GM12878 (cell line): Measurements from ENCODE around the gene MYRFL. TPM values are rescaled to one million over a fixed set of nuclear protein-coding genes. Genes with fewer than 3 reads are reported as not detected.

ENCODE experiments used
- ATAC-seq: fragments of 200-7000 bp; cut with Tn5 transposase; 3 replicates; pipeline ENCODE4 v1.9.1; 2020; ENCODE audit warnings: mild to moderate bottlenecking, moderate library complexity
- BruUV-seq: library from RNA; stranded (reverse); fragments of 400-500 nt; replicated peaks from 2 replicates; lab custom pipeline; 2021; lab: Mats Ljungman, UMichigan
- CTCF ChIA-PET: fragments of 300-600 bp; sonication (Branson Sonifier 250); formaldehyde crosslinking; extraction: SDS; loops from one replicate; lab custom pipeline; 2021; ENCODE audit warnings: inconsistent platforms; lab: Yijun Ruan, JAX
- POLR2A ChIA-PET: fragments of 350-600 bp; formaldehyde crosslinking; extraction: SDS; loops from one replicate; lab custom pipeline; 2021; ENCODE audit warnings: inconsistent platforms; lab: Charles Lee
- RAD21 ChIA-PET: fragments of 300-600 bp; sonication (Branson Sonifier 250); formaldehyde crosslinking; loops from one replicate; lab custom pipeline; 2023; ENCODE audit warnings: antibody characterized with exemption; ENCODE audit not compliant: unreplicated experiment; lab: Charles Lee
- SMC1A ChIA-PET: fragments of 300-600 bp; sonication (Branson Sonifier 250); formaldehyde crosslinking; loops from one replicate; lab custom pipeline; 2023; ENCODE audit not compliant: unreplicated experiment, uncharacterized antibody; lab: Charles Lee
- DNase-seq: peaks from one replicate; pipeline ENCODE4 v3.0.0-alpha.2; 2011; ENCODE audit warnings: low read depth, low spot score
- FAIRE-seq: peaks from 3 replicates; lab custom pipeline; 2011; peaks lifted over from hg19 to GRCh38; lab: Jason Lieb, UNC
- H2AFZ ChIP-seq: 2 replicates; pipeline ENCODE4 v1.6.0; 2011; ENCODE audit warnings: low read depth, low read length, control low read depth; ENCODE audit not compliant: control insufficient read depth
- H3K27ac ChIP-seq: 2 replicates; pipeline ENCODE4 v1.5.1; 2011; ENCODE audit warnings: control low read depth; ENCODE audit not compliant: control insufficient read depth, insufficient read depth
- H3K27me3 ChIP-seq, 2 experiments: replicated peaks in 1 of 2; 2 replicates each; pipeline versions ENCODE4 v1.6.0 to v1.6.1; 2011; ENCODE audit warnings: low read length in 1 of 2; ENCODE audit not compliant: control insufficient read depth in 2 of 2, insufficient read depth in 2 of 2
- H3K36me3 ChIP-seq, 2 experiments: 2 replicates each; pipeline ENCODE4 v1.5.1; 2011; ENCODE audit warnings: low read length in 1 of 2; ENCODE audit not compliant: control insufficient read depth in 2 of 2, insufficient read depth in 2 of 2
- H3K4me1 ChIP-seq: 2 replicates; pipeline ENCODE4 v1.6.1; 2011; ENCODE audit warnings: mild to moderate bottlenecking, low read length, moderate library complexity, mixed read lengths; ENCODE audit not compliant: control insufficient read depth, insufficient read depth
- H3K4me2 ChIP-seq: 2 replicates; pipeline ENCODE4 v1.6.0; 2011; ENCODE audit warnings: control low read depth; ENCODE audit not compliant: control insufficient read depth, insufficient read depth
- H3K4me3 ChIP-seq: fragments of 200-600 bp; sonication (generic); 2 replicates; pipeline ENCODE4 v1.5.1; 2016
- H3K79me2 ChIP-seq: 2 replicates; pipeline ENCODE4 v1.6.0; 2011; ENCODE audit warnings: low read length; ENCODE audit not compliant: control insufficient read depth, insufficient read depth
- H3K9ac ChIP-seq: 2 replicates; pipeline ENCODE4 v1.8.0; 2011; ENCODE audit warnings: low read length, control low read depth, mixed read lengths; ENCODE audit not compliant: control insufficient read depth, insufficient read depth
- H3K9me3 ChIP-seq: replicated peaks from 3 replicates; pipeline ENCODE4 v1.5.1; 2011; ENCODE audit warnings: mild to moderate bottlenecking, low read length; ENCODE audit not compliant: control insufficient read depth, insufficient read depth
- H4K20me1 ChIP-seq: 2 replicates; pipeline ENCODE4 v1.6.0; 2011; ENCODE audit not compliant: control insufficient read depth, insufficient read depth
- ESRRA ChIP-seq: IDR thresholded peaks from 2 replicates; pipeline ENCODE4 v1.6.1; 2012; ENCODE audit warnings: mild to moderate bottlenecking, low read length, improper control_type of control experiment
- NFIC ChIP-seq: IDR thresholded peaks from 2 replicates; pipeline ENCODE4 v1.6.1; 2012; ENCODE audit warnings: low read depth, mild to moderate bottlenecking, inconsistent platforms, low read length, moderate library complexity
- RCOR1 ChIP-seq: conservative IDR thresholded peaks from 2 replicates; pipeline ENCODE4 v1.6.1; 2012; ENCODE audit warnings: low read depth, low read length, improper control_type of control experiment
- RELA ChIP-seq: fragments of 450-650 bp; IDR thresholded peaks from 2 replicates; pipeline ENCODE4 v1.8.0; 2014; ENCODE audit warnings: borderline replicate concordance; ENCODE audit not compliant: partially characterized antibody
- WGBS: methylation state at CpG from one replicate; pipeline ENCODE4 v1.1.6; 2016; ENCODE audit warnings: low lambda C conversion rate; ENCODE audit not compliant: insufficient replicate concordance, insufficient coverage; ENCODE audit errors: missing lambda C conversion rate; 5-methylcytosine and 5-hydroxymethylcytosine counted together
- in situ Hi-C: fragments of 300-500 bp; cut with MboI; formaldehyde crosslinking; loops from 9 replicates; pipeline ENCODE4 v1.14.3; 2018; ENCODE audit warnings: mixed read lengths
- intact Hi-C: fragments of 100-400 bp; cut with micrococcal nuclease; formaldehyde crosslinking; loops from one replicate; pipeline ENCODE4 v1.14.2; 2022; ENCODE audit not compliant: unreplicated experiment
- polyA plus RNA-seq, 11 experiments: library from polyadenylated mRNA; depleted of rRNA in 4 of 11; unstranded in 6 of 11; stranded (reverse) in 5 of 11; fragments of >200 nt; fragmentation: Nextera tagmentation in 4 of 11; fragmentation: Illumina TruSeq in 1 of 11; extraction: Ambion mirVana in 4 of 11; extraction: Trizol in 1 of 11; gene quantifications; 1 replicate in 1 of 11; 2 replicates in 10 of 11; pipeline versions ENCODE4 v1.2.1 to v1.2.3, GENCODE V29; 2011 to 2016; ENCODE audit warnings: inconsistent platforms in 2 of 11, missing spikeins in 2 of 11, low read depth in 1 of 11
- total RNA-seq, 4 experiments: library from RNA; depleted of rRNA in 3 of 4; stranded (reverse); fragments of >200 nt in 3 of 4; fragmentation: Illumina TruSeq in 1 of 4; extraction: Trizol in 1 of 4; gene quantifications; 2 replicates each; pipeline versions ENCODE4 v1.2.1 to v1.2.3, GENCODE V29; 2013 to 2021

The MYRFL gene
- total and polyA plus RNA-seq, 10 of the 15 experiments (the other 5 are each of a cell fraction or from before 2014, with no cell fraction given): 0.24 to 1.8 (median 0.64) TPM

DNA sequence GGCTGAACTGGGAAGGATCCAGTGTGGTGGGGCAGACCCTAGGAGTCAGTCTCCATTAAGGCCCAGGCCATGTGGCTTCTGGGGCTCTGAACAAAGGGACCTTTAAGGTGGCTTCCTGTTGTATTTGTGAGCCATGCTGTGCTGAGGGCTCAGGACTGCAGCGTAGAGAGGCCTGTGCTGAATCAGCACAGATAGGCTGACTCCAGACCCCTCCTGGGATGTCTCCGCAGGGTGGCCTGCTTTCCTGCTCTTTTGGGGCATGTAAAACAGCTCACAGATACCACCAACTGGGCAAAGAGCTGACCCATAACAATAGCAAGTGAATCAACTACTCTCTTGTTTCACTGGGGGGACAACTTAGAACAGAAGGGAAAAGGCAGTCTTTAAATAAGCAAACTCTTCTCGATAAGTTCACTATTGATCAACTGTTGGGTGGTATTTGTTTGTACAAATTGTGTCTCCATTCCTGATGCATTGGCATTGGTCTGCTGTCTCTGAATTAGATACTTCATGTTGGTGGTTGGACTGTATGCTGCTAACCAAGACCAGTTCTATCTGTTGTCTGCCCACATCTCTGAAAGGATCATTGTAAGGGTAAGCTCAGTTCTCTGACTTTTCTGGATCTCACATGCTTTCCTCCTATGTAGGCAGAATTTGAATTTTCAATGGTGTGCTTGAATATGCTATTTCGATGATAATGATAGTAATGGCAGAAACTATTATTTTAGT is 71.8 kb downstream of the MYRFL start (continued):
- no peak for TF ChIP-seq RELA
- no peak for TF ChIP-seq ESRRA

DNA sequence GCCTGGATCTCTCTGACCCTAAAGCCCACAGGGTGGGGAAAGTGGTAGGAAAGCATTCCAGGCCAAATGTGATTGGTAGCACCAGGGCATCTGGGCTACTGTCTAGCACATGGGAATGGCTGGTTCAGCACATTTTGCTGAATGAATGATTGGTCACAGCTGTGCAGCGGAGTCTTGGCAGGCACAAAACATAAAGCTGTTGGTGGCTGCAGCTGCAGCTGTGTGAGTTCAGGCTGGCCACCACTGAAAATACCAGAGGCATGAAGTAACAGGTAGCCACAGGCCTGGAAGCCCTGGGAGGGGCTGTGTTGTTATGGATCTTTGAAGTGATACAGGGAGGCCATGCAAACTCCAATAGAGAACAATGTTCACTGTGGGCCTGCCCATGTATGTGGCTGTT is 72.7 kb downstream of the MYRFL start:
- ChIA-PET SMC1A (interaction anchor here (1.8 kb wide), 1 partner anchor 10 kb away, joined by 7 read pairs; no protein-coding TSS in a partner anchor), CTCF (interaction anchor here (0.9 to 4.8 kb wide), 5 partner anchors 9 to 832 kb away, joined by 3 to 38 read pairs (median 4); no protein-coding TSS in a partner anchor), RAD21 (interaction anchor here (0.6 kb wide), 2 partner anchors 257 to 679 kb away, joined by 3 read pairs; no protein-coding TSS in a partner anchor), POLR2A (no interaction called here)
- WGBS: no CpG with 5 or more reads among the region's 1 CpG
- in situ Hi-C loops (loop anchor here (5.0 kb wide), 1 partner anchor 680 kb away; no protein-coding TSS in a partner anchor), intact Hi-C loops (no loop called here)
- Histone ChIP-seq H3K36me3 (no peaks in the 10 kb centered on the region), H3K4me2 (no peak overlapping the region), H3K4me1 (no peaks in the 10 kb centered on the region), H4K20me1 (no peaks in the 10 kb centered on the region), H3K27me3 (no peaks in the 10 kb centered on the region), H3K9ac (no peak overlapping the region), H3K79me2 (no peaks in the 10 kb centered on the region), H3K9me3 (no peaks in the 10 kb centered on the region), H2AFZ (no peak overlapping the region), H3K4me3 (no peak overlapping the region), H3K27ac (no peak overlapping the region)
- TF ChIP-seq NFIC: no peak
- TF ChIP-seq RCOR1: no peak
- no TSS peak for BruUV-seq
- DNase-seq (no peak), FAIRE-seq (no peak), ATAC-seq (no peak)
